ENCODE measurements around the gene SLC30A9.

The SLC30A9 gene

GRCh38 chr4:42008011-42008786, 17.9 kb downstream of the SLC30A9 start:
- no peak for DNase-seq

DNA sequence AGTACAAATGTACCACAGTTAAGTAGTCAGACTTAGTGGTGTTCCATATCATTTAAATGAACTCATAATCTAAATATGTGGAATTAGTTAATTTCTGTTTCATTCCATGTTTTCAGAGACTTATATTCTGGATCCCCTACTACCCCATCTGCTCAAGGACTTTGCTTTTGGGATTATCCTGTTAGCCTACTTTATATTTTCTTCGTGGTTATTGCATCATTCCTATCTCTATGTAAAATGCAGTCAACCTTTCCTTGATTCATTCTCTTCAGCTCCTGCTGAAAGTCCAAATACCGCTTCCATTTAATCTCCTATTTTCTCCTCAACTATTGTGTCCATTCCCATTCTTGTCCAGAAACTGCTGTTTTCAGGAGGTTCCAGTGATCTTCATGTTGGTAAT, 25.1 kb downstream of the SLC30A9 start:
- DNase-seq = no peak

DNA sequence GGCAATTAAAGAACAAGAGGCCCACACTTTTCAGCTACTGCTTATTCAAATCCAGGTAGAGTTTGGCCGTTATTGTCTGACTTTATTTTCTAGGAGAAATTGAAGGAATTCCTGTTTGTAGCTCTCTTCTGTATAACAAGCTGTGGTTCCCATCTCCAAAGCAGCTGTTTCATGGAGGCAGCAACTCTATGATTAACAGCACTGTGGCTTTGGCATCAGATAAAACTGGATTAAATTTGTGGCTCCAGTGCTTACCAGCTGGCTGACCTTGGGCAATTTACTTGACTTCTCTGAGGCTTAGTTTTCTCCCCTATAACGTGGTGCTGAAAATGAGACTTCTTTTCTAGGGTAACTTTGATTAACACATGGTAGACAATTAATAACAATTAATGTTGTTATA, 28.1 kb downstream of the SLC30A9 start:
- no peak for DNase-seq

DNA sequence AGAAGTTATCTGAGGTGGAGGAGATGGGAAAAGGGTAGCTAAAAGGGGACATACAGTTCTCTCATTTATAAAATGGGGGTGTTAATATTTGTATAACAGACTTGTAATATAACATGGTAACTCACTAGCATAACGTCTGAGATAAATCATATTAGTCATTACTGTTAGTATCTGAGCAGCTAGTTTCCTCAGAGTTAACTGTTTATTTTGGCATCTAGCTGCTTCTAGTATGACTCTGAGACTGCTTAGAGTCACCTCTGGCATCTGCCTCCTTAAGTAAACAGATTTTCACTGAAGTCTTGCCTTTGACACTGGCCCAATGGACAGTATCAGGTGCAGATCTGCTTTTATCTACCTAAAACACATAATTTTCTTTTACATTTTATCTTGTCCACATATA, 58.1 kb downstream of the SLC30A9 start:
- no peak for DNase-seq

DNA sequence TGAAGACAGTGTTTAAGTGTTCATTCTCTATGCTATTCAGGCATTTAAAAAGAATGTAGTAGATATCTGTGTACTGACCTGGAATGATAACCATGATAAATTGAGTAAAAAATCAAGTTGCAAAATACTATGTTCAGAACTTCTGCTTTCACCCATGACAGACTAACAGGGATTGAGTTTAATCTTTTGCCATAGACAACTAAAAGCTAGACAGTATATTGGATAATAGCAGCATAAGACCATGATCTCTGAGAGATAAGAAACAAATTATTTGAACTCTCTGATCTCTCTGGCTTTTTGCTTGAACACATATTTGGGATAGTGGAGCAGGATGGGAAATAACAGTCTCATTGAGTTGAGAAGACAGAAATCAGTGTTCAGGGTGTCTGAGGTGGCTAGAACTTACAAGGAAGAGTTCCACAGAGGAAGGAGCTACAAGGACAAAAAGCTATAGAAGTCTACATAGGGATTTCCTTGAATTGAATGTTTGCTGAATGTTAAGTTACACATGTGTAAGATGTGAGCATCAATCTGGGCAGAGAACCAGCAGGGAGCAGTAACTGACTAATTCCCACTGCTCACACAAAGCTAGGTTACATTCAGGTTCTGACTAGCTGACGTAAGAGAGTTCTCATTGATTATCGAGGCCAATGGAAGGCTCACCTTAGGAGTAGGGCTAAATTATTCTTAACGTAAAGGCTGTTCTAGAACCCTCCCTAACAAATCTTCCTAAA, 60.4 kb downstream of the SLC30A9 start:
- no peak for DNase-seq

- DNase-seq = no peak
Observed at GRCh38 chr4:42066402-42066801, 76.1 kb downstream of the SLC30A9 start.

DNA sequence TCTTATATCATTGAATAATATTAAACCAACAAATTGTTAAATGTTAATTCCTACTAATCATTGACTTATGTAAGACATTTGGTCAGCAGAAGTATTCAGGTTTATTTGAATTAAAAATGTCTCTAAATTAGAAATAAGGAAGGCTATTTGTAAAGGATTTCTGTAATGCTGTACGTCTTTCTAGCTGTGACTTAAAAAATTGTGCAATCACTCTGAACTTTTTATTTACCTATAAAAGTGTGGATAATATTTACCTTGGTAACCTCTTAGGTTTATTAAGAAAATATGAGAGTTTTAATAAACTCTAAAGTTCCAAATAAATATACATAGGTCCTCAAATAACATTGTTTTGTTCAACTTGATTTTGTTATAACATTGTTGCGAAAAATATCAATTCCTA, 76.9 kb downstream of the SLC30A9 start:
- DNase-seq = no peak

DNA sequence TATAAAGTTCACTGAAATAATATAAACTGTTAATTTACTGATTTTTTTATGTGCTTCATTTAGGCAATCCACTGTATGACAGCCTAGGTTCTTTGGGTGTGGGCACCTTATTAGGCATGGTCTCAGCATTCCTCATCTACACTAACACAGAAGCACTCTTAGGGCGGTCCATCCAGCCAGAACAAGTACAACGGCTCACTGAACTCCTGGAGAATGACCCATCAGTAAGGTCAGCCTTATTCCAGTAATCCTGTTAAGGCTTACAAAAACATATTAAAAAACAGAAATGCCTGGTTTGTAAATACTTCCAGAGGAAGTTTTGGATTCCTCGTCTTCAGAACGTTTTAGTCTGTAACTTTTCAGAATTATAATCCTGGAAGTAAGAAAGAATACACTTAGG, 80.1 kb downstream of the SLC30A9 start:
- DNase-seq = no peak

DNA sequence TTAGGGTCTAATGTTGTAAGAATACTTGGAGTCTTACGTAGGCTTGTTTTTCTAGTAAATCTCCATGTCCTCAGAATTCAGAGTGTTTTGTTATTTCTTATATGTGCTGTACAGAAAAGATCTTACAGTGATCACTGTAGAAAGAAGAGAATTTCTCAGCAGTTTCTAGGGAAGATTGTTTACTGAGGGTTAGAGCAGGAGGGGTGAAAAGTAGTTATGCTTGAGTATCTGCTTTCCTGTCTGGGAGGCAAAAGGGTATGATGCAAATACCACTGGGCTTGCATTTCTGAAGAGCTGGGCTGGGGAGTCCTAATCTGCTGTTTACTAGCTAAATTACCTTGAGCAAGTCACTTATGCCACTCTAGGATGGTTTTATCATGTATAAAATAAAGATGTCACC, 84.0 kb downstream of the SLC30A9 start:
- DNase-seq = no peak

GRCh38 chr4:42078184-42078801, 88.0 kb downstream of the SLC30A9 start:
- no peak for DNase-seq

GRCh38 chr4:42080306-42080705, 90.0 kb downstream of the SLC30A9 start:
- DNase-seq = no peak

DNA sequence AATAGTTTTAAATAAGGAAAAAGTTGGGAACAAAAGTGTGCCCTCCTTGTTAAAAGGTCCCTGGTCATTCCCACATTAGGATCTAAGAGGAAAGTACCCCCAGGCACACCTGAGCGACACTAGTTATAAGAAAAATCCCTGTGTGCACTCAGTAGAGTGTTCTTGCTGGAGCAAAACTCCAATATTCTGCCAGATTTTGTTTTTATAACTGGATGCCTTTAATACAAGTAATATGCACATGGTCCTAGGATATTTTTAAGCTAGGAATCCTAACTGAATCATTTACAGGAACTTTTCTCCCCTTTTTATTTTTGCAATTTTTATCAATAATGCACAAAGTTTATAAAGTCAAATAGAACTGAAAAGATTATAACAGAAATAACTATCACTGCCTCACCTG, 93.5 kb downstream of the SLC30A9 start:
- DNase-seq = no peak

DNA sequence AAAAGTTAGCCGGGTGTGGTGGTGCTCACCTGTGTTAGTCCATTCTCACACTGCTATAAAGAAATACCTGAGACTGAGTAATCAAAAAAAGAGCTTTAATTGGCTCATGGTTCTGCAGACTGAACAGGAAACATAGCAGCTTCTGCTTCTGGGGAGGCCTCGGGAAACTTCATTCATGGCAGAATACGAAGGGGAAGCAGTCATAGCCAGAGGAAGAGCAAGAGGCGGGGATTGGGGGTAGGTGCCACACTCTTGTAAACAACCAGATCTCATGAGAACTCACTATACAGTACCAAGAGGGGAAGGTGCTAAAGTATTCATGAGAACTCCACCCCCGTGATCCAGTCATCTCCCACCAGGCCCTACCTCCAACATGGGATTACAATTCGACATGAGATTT, 98.1 kb downstream of the SLC30A9 start:
- no peak for DNase-seq

DNA sequence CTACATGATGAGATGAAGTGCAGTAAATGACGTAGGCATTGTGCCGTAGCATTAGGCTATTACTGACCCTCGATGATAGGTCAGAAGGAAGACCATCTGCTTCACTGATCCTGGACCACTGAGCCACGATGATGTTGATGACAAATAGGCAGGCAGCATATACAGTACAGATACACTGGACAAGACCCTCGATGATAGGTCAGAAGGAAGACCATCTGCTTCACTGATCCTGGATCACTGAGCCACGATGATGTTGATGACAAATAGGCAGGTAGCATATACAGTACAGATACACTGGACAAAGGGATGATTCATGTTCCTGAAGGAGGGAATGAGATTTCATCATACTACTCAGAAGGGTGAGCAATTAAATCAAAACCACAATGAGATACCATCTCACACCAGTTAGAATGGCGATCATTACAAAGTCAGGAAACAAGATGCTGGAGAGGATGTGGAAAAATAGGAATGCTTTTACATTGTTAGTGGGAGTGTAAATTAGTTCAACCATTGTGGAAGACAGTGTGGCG, 111.2 kb downstream of the SLC30A9 start:
- DNase-seq = no peak

GRCh38 chr4:42104521-42104920, 114.2 kb downstream of the SLC30A9 start:
- no peak for DNase-seq

GRCh38 chr4:42112846-42113245, 122.5 kb downstream of the SLC30A9 start:
- DNase-seq = no peak

DNA sequence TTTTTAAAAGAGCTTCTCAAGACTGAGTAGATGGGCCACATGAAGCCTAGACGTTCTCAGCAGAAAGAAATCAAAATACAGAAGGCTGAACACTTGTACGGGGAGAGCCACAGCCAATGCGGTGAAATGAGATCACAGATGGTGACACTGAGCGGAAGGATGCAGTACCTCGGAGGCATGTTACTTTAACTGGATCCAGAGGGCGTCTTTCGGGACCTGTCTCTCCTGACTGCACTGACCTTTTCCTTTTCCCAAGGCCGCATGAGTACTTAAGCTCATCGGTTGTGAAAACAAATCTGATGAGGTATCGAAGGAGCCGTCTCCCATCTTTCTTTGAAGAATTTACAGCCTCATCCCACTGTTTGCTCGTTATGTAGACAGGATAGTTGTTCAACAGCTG, 129.6 kb downstream of the SLC30A9 start:
- no peak for DNase-seq

DNA sequence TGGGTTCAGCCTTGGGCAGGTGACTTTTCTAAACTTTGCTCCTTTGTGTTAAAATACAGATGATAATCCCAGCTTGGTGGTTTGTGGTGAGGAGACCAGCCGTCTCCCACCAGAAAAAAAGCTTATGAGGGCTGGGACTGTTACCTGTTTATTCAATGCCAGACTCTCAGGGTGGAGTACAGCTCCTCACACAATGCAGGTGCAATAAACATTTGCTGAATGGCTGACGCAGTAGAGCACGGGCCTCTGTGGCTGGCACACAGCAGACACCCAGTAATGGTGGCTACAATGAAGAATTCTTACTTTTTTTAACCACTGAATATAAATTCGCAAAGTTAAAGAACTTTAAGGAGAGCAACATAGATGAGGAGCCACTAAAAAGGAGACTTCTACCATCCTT, 131.9 kb downstream of the SLC30A9 start:
- no peak for DNase-seq

- DNase-seq = no peak
Observed at GRCh38 chr4:42123071-42123644, 132.8 kb downstream of the SLC30A9 start.

DNA sequence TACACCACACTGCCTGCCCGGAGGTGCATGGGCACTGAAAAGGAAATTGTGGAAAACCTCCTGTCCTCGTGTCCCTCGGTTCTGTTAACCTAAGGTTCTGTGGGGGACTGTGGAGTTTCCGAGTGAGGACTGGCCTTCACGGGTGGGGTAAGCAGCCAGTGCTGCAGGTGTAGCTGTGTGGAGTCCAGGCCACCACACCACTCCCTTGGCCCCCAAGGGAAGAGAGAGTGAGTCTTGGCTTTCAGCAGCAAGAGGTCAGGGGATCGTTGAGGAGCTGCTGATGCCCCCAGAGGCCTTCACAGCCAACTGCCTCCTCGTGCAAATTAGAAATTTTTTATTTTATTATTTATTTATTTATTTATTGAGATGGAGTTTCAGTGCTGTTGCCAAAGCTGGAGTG, 141.8 kb downstream of the SLC30A9 start:
- DNase-seq = no peak

DNA sequence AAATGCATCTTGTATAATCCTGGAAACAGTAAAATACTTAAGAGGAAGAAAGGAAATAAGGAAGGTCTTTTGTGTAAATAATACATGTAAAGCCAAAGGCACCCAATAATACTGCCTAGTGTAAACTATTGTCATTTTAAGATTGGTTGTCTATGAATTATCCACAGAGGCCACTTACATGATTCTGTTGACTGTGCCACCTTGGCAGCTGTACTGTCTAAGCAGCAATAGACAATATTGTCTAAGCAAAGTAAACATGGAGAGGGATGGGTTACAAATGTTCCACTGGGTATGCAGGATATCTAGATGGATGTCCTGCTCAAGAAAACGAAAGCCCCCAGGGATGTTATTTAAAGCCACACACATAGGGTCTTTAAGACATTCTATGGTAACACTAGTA, 142.7 kb downstream of the SLC30A9 start:
- no peak for DNase-seq

- DNase-seq = no peak
Observed at GRCh38 chr4:42136371-42136770, 146.0 kb downstream of the SLC30A9 start.

All from stimulated activated CD4-positive, alpha-beta T cell treated with anti-CD3 and anti-CD28 coated beads, Interleukin-4, amount 100 ng/mL, for 1 hour (primary cell).